Activated CD4-positive, CD25-positive, alpha-beta regulatory T cell (primary cell): ENCODE results near the gene CDON.
"Not testable (repeated sequence)": the region's sequence is repeated elsewhere in the genome, so short reads cannot be mapped to it uniquely, and the experiment has no call there.

ENCODE experiments used
- DNase-seq, 4 experiments: peaks; one replicate each; lab custom pipeline; 2025; lab: John Stamatoyannopoulos, UW

The CDON gene

DNA sequence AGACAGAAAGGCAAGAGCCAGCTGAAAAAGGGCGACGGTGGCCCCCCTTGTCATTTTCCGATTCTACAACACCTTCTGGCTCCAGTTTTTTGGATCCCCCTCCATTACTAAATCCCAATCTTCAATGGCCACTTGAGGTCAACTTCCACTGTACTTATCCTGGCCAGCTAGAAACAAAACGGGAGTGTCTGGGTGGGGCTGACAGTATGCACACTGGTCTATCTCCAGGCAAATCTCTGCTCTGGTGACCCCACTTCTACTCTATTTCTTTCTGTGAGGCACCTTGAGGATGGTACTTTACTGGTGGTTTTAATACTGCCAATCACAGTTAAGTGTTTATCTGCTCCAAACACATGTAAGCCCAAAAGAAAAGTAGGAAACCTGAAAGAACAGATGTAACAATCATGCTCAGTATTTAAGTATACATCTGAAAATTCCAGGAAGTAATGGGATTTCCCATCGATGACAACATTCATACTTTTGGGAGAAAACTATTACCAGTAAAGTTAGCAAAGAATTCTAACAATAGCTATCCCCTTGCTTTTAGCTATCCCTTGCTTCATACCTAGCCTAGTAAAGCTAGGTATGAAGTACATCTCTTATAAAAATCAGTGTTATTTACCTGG is 16.0 kb downstream of the CDON start:
- no peak for DNase-seq

DNA sequence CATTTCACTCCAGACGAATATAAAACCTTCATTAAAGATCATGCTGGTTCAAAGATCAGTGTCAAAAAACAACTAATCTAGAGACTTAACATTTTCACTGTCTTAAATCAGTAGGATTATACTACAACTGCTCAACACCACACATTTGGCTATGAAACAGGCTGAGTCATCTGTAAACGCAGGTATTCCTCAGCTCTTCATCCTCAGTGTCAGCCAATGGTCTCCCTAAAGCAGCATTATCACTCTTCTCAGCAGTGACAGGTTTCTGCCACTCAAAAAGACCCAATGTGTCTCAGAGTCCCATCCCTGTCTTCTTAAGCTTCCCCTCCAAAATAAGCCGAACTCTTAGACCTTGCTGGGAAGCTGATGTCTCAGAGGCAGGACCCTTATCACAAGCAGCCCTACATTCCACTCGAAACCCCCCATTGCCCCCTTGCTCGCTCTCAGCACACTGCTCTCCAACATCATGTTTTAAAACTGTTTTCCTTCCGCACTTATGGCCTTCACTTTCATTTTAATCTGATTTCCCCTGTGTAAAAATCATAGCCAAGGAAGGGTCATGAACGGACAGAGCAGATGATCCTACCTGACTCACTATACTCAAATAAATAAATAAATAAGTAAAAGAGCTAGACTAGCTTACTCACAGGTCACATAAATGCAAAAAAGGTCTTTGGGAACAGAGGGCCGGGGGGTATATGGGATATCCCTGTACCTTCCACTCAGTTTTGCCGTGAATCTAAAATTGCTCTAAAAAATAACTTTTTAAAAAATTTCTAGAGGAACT is 23.0 kb downstream of the CDON start:
- no peak for DNase-seq

DNA sequence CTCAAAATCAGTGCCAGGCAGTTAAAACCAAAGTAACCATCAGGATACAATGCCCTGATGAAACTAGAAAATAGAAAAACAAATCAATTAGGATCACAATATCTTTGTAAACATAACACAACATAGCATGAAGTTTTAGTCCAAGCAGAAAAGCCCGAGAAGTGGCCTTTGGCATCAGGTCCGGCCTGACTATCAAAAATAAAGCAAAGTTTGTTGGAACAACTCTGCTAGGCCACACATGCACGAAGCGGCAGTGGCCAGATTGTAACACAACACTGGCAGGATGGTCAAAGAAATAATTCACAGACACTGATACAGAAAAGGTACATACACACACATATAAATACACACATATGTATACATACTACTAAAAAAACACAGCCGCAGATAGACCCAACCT is 26.9 kb downstream of the CDON start:
- DNase-seq = no peak

DNA sequence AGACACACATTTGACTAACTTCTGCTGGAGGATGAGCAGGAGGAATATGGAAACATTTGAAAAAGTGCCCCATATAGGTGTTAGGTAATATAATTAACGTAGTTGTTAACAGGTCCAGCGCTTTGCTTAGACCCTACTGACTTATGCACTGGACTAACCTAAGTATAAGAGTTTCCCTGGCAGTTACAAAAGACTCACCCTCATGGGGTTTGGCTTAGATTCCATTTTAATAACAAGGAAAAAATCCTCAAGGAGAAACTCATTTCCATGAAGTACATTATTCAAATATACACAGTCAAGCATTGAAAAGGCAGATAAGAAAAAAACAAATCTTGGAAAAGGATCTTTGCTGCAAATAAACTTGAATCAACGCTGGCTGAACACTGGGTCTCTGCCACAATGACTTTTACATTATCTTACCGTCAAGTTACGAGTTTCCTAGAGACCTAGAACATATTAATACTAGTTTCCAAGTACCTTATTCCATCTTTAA is 27.7 kb downstream of the CDON start:
- no peak for DNase-seq

DNA sequence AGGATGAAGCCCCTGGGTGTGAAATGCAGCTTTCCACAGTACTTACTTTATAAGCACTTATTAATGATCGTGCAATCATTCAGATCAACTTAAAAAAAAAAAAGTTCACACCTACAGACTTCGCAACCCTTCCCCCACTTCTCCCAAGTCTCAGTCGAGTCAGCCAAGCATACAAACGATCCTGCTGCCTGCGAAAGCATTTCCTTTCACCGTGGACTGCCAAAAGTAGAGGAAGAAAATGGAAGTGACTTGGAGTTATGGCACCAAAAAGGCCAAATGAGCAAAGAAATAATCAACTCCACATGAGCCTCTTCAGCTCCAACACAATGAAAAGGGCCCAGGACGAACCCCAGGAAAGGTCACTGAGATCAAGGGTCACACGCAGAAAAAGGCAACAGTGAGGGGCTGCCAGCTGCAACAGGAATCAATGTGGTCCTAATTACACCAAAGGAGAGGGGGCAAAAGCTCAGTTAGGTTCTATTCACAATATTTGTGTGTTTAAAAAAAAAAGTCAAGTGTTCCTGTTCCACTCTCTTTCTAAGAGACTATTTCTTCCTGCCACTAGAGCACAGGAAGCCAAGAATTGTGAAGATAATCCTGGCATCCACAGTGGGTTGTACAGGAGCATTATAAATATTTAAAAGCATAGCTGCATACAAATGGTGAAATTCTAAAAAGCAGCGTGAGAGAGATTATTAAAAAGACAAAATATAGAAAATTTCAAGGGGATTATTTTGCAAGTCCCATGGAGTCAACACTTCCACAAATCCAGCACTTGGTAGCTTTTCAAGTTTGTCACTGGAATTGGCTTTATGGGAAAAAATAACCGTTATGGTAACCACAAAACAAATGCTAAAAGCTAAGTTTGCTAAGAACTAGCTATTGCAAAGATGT is 28.4 kb downstream of the CDON start:
- no peak for DNase-seq

DNA sequence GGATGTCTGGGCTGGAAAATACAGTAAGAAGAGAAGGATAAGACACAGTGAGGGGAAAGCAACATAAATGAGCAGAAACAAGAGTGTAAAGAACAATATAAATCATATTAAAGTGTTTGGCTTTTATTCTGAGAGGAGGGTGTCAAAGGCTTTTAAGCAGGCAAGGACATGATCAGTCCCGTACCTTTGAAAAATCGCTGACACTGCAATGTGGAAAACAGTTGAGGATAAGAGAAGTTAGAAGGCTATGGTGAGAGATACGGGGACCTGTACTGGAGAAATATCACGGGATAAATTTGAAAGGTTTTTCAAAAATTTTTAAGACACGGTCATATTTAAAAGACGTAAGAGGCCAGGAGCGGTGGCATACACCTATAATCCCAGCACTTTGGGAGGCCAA is 30.3 kb downstream of the CDON start:
- no peak for DNase-seq

DNA sequence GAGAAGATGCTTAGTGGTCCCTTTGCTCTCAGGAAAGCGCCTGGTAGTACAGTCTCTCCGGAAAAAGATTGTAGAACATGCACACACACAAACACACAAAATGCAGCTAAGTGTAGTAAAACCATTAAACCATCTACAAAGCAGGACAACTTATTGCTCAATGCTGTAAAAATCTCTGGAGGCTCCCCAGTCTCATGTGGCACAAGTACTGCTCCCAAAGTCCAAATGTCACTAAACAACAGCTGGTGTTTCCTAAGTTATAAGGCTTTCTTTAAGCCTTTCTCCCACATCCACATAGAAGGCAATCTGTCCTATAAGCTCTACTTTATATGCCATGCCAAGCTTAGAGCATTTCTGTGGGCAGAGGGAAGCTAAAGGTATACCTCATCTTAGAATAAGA is 32.9 kb downstream of the CDON start:
- no peak for DNase-seq

DNA sequence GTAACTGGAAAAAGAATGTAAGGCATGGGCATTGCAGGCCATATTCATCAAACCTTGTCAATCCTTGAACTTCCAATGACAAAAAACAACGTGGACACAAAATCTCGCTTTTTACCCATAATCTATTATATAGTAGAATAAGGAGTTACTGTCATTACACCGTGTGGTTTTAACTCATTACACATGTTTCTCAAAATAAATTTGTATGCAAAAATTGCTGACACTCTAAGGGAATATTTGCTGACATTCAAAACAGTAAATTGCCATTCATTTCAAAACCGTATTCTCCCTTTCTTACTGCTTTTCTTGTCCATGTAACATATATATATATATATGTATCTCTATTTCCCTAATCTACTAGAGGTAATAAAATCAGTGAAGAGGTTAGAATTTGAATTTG is 33.4 kb downstream of the CDON start:
- no peak for DNase-seq

DNA sequence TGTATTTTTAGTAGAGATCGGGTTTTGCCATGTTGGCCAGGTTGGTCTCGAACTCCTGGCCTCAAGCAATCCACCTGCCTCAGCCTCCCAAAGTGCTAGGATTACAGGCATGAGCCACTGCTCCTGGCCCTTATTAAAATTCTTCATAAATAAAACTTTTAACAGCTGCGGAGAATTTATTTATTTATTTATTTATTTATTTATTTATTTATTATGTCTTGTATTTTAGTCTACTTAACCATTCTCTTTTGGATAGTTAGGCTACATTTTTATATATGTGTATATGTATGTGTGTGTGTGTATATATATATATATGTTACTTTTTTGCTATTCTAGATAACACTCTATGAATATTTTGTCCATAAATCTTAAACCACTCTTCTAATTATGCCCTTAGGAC is 34.1 kb downstream of the CDON start:
- not testable (repeated sequence) for DNase-seq

DNA sequence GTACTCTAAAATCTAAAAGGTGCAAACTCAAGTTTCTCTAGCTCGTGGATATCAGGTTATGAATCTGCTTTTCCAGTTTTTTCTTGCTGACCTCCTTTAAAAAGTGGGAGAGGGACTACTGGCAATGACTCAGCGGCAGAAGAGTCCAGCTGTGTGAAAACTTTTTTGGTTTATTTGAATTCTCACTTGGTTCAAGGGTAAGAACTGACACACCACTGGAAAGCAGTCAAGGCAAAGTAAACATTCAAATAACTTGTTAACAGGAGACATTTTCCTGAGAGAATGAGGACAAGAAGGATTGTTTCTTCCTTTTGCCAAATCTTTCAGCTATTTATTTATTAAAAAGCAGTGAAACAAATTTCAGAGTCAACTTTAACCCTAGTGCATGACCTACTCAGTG is 36.1 kb downstream of the CDON start:
- DNase-seq = no peak

DNA sequence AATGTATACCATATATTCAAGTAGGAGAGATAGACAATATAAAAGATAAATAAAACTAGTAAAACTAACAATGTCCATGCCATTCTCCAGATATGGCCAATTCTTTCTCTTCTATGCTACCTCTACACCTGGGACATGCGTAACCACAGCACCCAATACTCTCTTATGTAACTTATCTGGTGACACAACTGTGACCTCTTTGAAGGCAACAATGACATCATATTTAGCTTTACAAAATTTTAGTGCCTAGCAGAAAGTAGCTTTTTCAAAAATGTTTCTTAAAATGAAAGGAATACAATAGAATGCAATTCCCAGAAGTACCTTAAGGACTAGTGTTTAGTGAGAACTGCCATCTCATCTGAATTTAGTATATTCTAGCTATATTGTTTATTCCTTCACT is 36.8 kb downstream of the CDON start:
- DNase-seq = no peak

DNA sequence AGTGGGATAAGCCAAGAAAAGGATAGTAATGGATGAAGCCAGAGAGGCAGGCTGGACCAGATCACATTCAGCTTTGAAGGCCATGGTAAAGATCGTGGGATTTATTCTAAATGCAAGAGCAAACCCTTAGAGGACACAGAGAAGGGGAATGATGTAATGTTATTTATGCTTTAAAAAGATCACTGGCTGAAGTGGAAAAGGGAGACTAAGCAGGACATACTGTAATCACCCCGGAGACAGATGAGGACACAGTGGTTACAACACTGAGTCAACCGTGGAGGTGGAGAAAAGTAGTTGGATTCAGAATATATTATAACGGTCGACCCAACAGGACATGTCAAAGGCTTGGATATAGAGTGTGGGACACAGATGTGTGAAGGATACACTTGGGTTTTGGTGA is 38.5 kb downstream of the CDON start:
- DNase-seq = no peak

DNA sequence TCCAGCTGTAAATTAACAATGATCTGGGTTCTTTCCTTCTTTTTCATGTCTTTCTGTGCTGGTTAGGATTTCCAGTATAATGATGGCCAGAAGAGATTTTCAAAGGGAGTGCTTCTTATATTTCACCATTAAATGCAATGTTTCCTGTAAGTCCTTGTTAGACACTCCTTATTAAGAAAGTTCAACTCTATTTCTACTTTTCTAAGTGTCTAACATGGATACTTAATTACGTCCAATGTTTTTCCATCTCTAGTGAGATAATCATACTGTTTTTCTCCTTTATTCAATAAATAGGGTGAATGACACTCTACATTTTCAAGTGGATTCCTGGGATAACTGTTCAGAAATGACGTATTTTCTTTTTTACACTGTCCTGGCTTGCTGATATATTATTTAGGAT is 49.8 kb downstream of the CDON start:
- DNase-seq = no peak

DNA sequence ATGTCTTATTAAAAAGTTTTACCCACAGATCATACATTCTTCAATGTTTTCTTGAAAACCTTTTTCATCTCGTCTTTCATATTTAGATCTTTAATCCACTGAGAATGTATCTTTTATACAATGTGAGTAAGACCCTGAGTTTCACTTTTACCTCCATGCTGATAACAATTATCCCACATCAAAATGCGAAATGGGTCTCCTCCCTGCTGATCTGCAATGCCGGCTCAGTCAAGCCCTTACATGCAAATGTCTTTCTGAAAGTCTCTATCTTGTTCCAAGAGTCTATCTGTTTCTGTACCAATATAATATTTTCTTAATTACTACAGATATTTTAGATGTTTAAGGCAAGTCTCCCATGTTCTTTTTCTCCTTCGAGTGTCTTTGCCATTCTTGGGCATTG is 50.9 kb downstream of the CDON start:
- no peak for DNase-seq

DNA sequence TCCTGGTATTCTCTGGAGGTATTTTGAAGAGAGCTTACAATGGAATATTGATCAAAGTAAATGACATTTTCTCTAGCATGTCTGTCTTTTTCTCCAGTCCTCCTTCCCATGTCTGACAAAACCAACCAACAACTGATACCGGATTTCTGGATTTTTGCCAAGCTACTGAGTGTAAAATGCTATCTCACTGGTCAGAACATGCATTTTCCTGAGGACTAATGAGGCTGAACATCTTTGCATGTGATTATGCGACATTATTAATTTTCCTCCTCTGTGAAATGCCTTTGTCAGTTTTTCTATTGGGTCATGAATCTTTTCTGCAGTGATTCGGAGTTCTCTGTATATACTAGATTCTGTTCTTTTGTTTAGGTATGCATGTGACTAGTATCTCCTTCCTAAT is 51.4 kb downstream of the CDON start:
- DNase-seq = no peak

DNA sequence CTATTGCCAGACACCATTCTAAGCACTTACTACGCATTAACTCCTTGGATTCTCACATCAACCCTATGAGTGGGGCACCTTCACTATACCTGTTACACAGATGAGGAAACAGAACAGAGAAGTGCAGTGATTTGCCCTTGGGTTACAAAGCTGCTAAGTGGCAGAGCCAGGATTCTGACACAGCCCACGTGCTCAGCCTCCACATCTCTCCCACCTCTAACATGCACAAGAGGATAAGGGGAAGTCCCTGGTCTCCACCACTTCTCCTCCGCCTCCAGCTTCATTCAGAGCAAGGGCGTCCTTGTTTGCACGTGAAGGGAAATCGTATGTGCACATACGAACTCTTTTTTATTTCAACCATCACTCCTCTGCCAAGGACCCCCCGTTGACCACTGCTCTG is 53.7 kb downstream of the CDON start:
- no peak for DNase-seq

DNA sequence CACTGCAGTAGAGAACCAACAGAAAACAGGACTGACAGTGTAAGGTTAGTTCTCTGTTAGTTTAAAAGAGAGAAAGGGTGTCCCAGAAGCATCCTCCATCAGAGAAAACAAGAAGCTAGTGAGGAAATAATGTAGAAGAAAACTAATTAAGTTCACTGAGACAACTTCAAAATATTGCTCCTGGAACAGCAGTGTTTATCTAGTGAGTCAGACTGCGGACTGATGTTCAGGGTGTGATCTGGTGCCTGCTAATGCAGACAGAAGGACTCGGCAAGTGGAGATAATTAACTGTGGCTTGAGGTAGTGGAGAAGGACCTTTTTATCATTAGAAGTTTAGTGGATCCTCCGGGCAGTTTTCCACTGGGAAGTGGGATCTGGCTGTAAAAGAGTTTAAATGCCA is 55.4 kb downstream of the CDON start:
- no peak for DNase-seq

DNA sequence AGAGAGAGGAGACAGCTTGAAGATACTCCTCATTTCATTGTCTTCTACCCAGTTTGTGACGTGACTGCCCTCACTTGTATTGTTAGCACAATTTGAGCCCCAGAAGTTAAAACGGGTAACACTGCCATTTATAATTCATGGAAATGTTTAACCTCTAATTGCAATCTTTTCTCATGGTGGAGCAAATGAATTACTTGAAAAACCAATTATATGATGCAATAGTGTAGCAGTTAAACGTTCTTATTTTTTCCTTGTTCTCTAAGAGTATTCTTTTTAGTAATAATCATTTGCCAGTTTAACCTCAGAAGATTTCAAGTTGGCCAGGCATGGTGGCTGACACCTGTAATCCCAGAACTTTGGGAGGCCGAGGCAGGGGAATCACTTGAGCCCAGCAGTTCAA is 56.6 kb downstream of the CDON start:
- no peak for DNase-seq

DNA sequence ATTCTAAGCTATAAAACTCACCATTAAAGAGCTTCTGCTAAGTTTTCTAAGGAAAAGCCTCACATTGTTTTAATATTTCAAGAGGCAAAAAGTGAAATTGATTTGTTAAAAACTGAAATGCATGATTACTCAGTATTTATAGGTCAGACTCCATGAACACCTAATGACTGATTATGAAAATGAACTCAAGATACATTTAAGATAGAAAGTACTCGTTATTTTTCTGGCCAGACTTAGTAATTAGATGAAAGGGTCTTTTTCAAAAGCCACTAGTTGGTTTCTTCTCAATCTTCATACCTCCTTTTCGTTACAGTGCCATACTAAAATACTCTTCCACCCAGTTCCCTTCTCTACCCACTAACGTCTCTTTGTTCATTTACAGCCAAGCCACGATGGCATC is 60.5 kb downstream of the CDON start:
- DNase-seq = no peak

DNA sequence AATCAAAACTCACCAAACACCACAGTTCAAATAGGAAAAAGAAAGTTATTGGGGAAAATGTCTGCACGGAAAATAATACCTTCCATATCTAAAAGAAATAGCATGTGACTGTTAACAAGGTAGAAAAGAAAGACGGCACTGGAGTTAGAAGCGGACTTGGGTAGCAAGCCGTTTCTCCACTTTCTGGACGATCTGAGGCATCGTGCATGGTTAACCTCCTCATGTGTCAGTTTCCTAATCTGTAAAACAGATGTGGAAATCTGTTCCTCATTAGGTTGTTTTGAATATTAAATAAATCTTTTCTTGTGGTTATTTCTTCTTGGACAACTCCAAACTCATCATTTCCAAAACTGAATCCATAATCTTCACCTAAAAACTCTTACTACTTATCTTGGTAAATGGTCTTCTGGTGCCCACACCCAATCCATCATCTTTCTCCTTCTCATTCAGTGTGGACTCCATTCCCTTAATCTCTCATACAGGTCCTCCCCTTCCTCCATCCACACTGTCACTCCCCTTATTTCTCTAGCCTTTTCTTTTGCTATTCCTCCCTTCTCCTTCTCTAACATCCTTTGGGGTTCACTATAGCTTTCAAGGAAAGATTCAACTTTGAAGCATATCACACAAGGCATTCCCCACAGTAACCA is 63.3 kb downstream of the CDON start:
- DNase-seq = no peak

DNA sequence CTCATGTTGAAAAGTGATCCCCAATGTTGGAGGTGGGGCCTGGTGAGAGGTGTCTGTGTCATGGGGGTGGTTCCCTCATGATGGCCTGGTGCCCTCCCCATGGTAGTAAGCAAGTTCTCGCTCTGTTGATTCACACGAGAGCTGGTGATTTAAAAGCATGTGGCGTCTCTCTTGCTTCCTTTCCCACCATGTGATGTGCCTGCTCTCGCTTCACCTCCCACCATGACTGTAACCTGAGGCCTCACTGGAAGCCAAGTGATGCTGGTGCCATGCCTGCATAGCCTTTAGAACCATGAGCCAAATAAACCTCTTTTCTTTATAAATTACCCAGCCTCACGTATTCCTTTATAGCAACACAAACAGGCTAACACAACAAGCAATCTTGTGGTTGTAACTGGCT is 64.4 kb downstream of the CDON start:
- no peak for DNase-seq

DNA sequence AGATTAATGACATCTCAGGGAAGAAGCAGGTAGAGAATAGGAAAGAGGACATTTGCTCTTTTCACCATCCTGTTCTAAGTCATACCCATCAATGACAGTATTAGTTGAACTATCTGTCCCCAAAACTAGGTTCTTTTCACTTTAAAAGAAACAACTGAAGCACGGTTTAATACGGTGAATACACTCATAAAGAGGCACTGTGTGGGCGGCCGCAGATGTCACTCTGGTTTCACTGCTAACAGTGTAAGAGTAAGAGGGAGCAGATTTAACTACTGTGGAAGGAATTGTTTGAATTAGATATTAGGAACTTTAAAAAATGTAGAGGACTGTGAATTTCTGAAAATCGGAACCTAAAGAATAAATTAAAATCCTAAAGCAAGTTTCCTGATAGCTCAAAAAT is 67.4 kb downstream of the CDON start:
- no peak for DNase-seq
